GM19328 (cell line): ENCODE measurements around the gene SUGT1.
A peak's percentile ranks its signal among the peaks of the same experiment; 100 is the strongest.
"Not testable (repeated sequence)": the region's sequence is repeated elsewhere in the genome, so short reads cannot be mapped to it uniquely, and the experiment has no call there.

Experiments
- ATAC-seq: cut with Tn5 transposase; IDR thresholded peaks from one replicate; pipeline ENCODE4 v1.9.1; 2021; ENCODE audit warnings: mild to moderate bottlenecking, moderate library complexity; ENCODE audit not compliant: unreplicated experiment

The SUGT1 gene

GRCh38 chr13:52665325-52665724 lies 12.7 kb downstream of the SUGT1 start:
- no peak for ATAC-seq

GRCh38 chr13:52669677-52670076 lies 17.0 kb downstream of the SUGT1 start:
- no peak for ATAC-seq

GRCh38 chr13:52670726-52671125 lies 18.1 kb downstream of the SUGT1 start:
- ATAC-seq: no peak

DNA sequence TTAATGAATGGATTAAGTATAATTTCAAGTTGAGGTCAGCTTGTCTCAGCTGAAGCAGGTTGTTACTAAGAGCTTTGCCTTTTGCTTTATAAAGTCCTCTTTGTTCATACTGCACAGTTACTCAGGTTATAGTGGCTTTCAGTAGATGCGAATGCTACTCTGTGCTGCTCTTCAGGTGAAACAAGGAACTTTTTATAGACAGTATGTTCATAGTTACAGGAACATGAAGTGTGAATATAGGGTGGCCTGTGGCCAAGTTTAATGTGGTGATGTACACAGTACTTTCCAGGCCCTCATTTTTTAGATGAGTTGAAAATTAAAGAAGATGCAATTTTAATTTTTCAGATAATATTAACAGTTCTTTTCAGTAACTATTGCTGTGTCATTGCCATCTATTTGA lies 20.8 kb downstream of the SUGT1 start:
- ATAC-seq: no peak

- ATAC-seq: no peak
These were observed 25.2 kb downstream of the SUGT1 start for GRCh38 chr13:52677823-52678222.

DNA sequence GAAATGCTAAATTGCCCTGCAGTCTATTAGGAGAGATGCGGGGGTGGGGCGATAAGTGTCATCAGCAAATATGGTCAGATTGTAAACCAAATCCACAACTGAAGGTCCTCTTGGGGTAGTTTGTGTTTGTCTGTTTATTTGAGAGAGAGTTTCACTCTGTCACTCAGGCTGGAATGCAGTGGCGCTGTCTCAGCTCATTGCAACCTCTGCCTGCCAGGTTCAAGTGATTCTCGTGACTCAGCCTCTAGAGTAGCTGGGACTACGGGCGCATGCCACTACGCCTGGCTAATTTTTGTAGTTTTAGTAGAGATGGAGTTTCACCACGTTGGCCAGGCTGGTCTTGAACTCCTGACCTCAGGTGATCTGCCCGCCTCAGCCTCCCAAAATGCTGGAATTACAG lies 33.2 kb downstream of the SUGT1 start:
- ATAC-seq: not testable (repeated sequence)

GRCh38 chr13:52686376-52686775 lies 33.7 kb downstream of the SUGT1 start:
- no peak for ATAC-seq

DNA sequence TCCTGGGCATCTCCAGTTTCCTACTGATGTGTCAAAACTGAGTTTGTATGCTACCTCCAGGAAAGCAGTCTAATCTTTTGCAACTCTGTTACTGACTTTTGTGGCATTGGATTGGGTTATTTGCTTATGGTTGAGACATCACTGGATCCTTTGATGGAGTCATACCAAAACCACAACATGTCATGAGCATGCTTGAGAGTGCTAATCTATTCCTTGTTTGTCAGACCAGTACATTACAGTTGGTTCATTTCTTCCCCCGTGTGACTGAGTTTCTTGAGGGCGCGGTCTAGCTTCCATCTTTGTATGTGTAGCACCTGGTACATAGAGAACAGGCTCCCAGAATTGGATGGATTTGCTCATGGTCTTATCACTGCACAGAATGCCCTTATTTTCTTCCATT lies 43.2 kb downstream of the SUGT1 start:
- ATAC-seq: peak; percentile 51

GRCh38 chr13:52696566-52696965 lies 43.9 kb downstream of the SUGT1 start:
- ATAC-seq: no peak

- ATAC-seq: no peak
These were observed 49.3 kb downstream of the SUGT1 start for GRCh38 chr13:52701728-52702465.

- no peak for ATAC-seq
These were observed 50.8 kb downstream of the SUGT1 start for GRCh38 chr13:52703482-52703881.

DNA sequence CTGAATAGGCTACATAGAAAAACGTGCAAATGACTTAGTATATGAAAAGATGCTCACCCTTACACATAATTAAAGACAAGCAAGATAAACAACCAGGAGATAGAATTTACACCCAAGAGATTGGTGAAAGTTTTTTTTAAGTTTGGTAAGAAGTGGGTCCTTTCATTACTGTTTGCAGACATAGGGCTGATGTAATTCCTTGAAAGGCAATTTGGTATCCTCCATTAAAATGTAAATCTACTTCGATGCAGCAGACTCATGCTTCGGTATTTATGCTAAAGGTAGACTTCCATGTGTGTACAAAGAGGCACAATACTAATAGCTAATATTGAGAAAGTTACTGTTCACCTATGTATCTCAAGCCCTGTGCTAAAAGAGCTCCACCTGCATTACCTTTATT lies 53.4 kb downstream of the SUGT1 start:
- ATAC-seq: no peak

DNA sequence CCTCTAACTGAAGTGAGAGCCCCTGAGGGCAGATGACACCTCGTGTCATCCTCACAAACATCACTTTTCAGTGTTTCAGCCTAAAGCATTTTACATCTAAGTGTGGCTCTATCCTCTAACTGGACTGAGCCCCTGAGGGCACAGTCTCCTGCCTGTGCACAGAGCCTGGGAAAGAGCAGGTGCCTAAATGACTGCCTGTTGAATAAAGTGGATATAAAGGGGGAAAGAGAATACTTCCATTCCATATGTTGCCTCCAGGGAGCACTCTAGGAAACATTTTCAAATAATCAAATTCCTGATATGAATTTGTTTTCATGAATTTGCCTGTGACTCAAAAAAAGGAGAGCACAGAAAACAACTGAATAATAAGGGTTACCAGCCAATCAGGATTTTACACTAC lies 54.7 kb downstream of the SUGT1 start:
- ATAC-seq: no peak

DNA sequence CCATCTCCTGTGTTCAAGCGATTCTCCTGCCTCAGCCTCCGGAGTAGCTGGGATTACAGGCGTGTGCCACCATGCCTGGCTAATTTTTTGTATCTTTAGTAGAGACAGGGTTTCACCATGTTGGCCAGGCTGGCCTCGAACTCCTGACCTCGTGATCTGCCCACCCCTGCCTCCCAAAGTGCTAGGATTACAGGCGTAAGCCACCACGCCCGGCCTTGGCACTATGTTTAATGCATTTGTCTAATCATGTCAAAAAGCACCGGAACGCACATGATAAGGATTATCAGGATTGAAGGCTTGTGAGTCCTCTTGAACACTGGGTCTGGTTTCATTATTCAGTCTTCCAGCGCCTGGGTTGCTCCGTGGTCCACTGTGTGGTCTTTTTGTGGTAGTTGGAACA lies 55.6 kb downstream of the SUGT1 start:
- not testable (repeated sequence) for ATAC-seq

DNA sequence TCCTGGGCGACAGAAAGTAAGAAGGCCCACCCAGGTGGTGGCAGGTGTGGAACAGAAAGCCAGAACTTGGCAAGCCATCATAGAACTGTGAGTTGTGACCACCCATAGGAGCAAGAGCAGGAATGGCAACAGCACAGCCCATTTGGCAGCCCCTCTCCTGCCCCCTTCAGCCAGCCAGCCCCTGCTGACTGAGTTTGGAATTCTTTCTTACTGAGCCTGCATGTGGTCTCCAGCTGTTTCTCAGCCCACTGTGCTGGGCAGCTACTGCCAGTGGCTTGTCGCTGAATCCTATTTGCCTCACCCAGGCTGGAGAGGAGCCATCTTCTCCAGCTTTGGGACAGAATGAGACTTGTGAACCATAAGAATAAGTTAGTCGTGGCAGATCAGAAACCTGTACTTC lies 58.6 kb downstream of the SUGT1 start:
- ATAC-seq: no peak

GRCh38 chr13:52712385-52712784 lies 59.7 kb downstream of the SUGT1 start:
- no peak for ATAC-seq

- ATAC-seq: no peak
These were observed 61.3 kb downstream of the SUGT1 start for GRCh38 chr13:52713894-52714293.

- not testable (repeated sequence) for ATAC-seq
These were observed 68.3 kb downstream of the SUGT1 start for GRCh38 chr13:52720904-52721303.

- ATAC-seq: not testable (repeated sequence)
These were observed 68.7 kb downstream of the SUGT1 start for GRCh38 chr13:52721356-52721755.

DNA sequence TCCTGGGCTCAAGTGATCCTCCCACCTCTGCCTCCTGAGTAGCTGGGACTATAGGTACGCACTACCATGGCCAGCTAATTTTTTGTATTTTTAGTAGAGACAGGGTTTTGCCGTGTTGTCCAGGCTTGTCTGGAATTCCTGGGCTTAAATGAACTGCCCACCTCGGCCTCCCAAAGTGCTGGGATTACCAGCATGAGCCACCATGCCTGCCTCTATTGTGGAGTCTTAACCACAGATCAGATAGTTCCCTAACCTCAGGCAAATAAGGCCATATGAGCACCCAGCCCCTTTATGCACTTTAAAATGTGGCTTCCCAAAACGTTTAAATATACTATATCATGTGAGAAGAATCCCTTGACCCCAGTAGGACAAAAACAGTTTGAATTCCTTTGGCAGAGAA lies 70.5 kb downstream of the SUGT1 start:
- no peak for ATAC-seq

- ATAC-seq: no peak
These were observed 72.7 kb downstream of the SUGT1 start for GRCh38 chr13:52725302-52725701.

DNA sequence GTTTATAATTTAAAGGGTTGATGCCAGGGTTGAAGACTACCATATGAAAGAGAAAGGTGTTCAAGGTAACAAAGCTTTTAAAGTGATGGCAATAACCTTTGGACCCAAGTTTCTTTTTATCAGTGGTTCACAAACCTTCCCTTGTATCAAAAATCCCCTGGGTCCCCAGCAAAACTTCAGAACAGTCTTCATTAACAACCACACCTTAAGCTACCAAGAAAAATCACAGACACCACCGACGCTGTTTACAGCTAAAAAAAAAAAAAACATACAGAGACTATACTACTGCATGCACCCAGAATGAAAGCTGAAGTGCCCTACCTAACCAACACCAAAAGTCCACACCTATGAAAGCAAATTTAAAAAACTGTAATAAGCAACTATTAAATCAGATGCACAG lies 73.6 kb downstream of the SUGT1 start:
- no peak for ATAC-seq

DNA sequence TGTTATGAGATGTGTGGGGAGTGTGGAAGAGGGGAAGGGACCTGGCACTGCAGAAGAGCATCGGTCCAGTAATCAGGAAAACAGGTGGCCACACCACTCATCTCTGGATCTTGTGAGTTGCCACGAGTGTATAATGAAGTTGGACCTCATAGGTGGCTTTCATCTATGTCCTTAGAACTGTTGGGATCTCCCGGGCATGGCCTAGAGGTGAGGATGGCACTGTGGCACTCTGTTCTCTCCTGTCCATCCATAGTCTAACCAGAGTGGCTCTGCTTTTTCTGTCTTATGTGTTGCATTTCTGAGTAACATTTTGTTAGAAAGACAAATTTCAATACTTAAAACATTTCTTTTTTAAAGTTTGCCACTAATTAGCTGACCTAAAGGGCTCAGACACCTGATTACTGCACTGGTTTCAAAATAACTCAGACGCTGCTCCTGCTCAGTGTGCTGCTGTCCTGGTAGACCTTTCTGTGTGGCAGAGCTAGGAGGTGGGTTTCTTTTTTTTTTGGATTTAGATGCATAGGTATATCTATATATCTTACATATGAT lies 81.5 kb downstream of the SUGT1 start:
- ATAC-seq: no peak
